IMR-90 (cell line): Measurements from ENCODE around the gene SLC4A1.

Source experiments
- CEBPB ChIP-seq: IDR thresholded peaks from 2 replicates; pipeline ENCODE4 v1.6.1; 2012; ENCODE audit warnings: low read depth, low read length, improper control_type of control experiment
- CTCF ChIP-seq: conservative IDR thresholded peaks from 2 replicates; pipeline ENCODE4 v1.5.1; 2012; ENCODE audit warnings: mild to moderate bottlenecking, low read depth, low read length, improper control_type of control experiment
- FOS ChIP-seq: fragments of 150-350 bp; IDR thresholded peaks from 2 replicates; pipeline ENCODE4 v1.6.1; 2016; ENCODE audit warnings: low read depth, low read length
- MAZ ChIP-seq: IDR thresholded peaks from 2 replicates; pipeline ENCODE4 v1.6.1; 2012; ENCODE audit warnings: low read depth, mild to moderate bottlenecking, low read length, improper control_type of control experiment, moderate library complexity, borderline replicate concordance
- POLR2A ChIP-seq: IDR thresholded peaks from 2 replicates; pipeline ENCODE4 v1.6.1; 2012; ENCODE audit warnings: mild to moderate bottlenecking, low read depth, low read length
- RFX5 ChIP-seq: IDR thresholded peaks from 2 replicates; pipeline ENCODE4 v1.8.0; 2012; ENCODE audit warnings: low read depth, mild to moderate bottlenecking, low read length, moderate library complexity
- USF2 ChIP-seq: fragments of 150-350 bp; IDR thresholded peaks from 2 replicates; pipeline ENCODE4 v1.6.1; 2017; ENCODE audit warnings: mild to moderate bottlenecking, antibody characterized with exemption, low read length, low read depth

- no peak for TF ChIP-seq CTCF
- TF ChIP-seq USF2, result no peak
- TF ChIP-seq CEBPB, result no peak
- TF ChIP-seq FOS, result no peak
- TF ChIP-seq RFX5, result no peak
- TF ChIP-seq POLR2A, result no peak
- TF ChIP-seq MAZ, result no peak
Measured at GRCh38 chr17:44315760-44316731, 48.1 kb upstream of the SLC4A1 start.
